SK-N-SH treated with all-trans-retinoic acid at 6 μM for 48 hours (cell line): ENCODE results near the gene PTPRD.

ENCODE experiments used
- ARNTL ChIP-seq: fragments of 450-650 bp; formaldehyde crosslinking; IDR thresholded peaks from 2 replicates; pipeline ENCODE4 v1.5.0; 2020; ENCODE audit warnings: low read depth, mild to moderate bottlenecking, moderate library complexity, borderline replicate concordance
- BACH2 ChIP-seq: fragments of 250-450 bp; sonication (Bioruptor Pico); IDR thresholded peaks from 2 replicates; pipeline ENCODE4 v1.9.0; 2021; ENCODE audit warnings: mild to moderate bottlenecking, borderline replicate concordance
- GLIS3 ChIP-seq: fragments of 250-450 bp; sonication (Bioruptor Pico); IDR thresholded peaks from 2 replicates; pipeline ENCODE4 v1.5.0; 2020; ENCODE audit warnings: mild to moderate bottlenecking, moderate library complexity
- OSR1 ChIP-seq: fragments of 250-450 bp; sonication (Bioruptor Pico); IDR thresholded peaks from 2 replicates; pipeline ENCODE4 v1.8.0; 2022; ENCODE audit warnings: moderate library complexity, mild to moderate bottlenecking, inconsistent platforms
- PATZ1 ChIP-seq: fragments of 250-450 bp; sonication (Bioruptor Pico); IDR thresholded peaks from 2 replicates; pipeline ENCODE4 v1.8.0; 2020; ENCODE audit warnings: mild to moderate bottlenecking, moderate library complexity, borderline replicate concordance
- RARB ChIP-seq: fragments of 250-450 bp; sonication (Bioruptor Pico); IDR thresholded peaks from 2 replicates; pipeline ENCODE4 v1.8.0; 2021; ENCODE audit warnings: mild to moderate bottlenecking, moderate library complexity
- TCF4 ChIP-seq: fragments of 250-450 bp; sonication (Bioruptor Pico); IDR thresholded peaks from 2 replicates; pipeline ENCODE4 v1.8.0; 2021; ENCODE audit warnings: mild to moderate bottlenecking, moderate library complexity, borderline replicate concordance
- TSHZ2 ChIP-seq: fragments of 250-450 bp; sonication (Bioruptor Pico); IDR thresholded peaks from 2 replicates; pipeline ENCODE4 v1.5.0; 2020; ENCODE audit warnings: mild to moderate bottlenecking, moderate library complexity
- ZFP3 ChIP-seq: fragments of 250-450 bp; sonication (Bioruptor Pico); IDR thresholded peaks from 2 replicates; pipeline ENCODE4 v1.5.0; 2020; ENCODE audit warnings: mild to moderate bottlenecking, moderate library complexity
- ZFP30 ChIP-seq: fragments of 450-650 bp; formaldehyde crosslinking; IDR thresholded peaks from 2 replicates; pipeline ENCODE4 v1.5.0; 2022; ENCODE audit warnings: mild to moderate bottlenecking, moderate library complexity
- ZNF565 ChIP-seq: fragments of 450-650 bp; formaldehyde crosslinking; conservative IDR thresholded peaks from 2 replicates; pipeline ENCODE4 v1.5.0; 2020; ENCODE audit warnings: low read depth, mild to moderate bottlenecking, moderate library complexity
- TF ChIP-seq, protein P1 (sequence below): fragments of 250-450 bp; sonication (Bioruptor Pico); IDR thresholded peaks from 2 replicates; pipeline ENCODE4 v1.5.1; 2020; ENCODE audit warnings: low read depth, mild to moderate bottlenecking, moderate library complexity

- TF ChIP-seq GLIS3 (CRISPR knock-in tag), result no peak
- no peak for TF ChIP-seq PATZ1
- TF ChIP-seq ARNTL (CRISPR knock-in tag), result no peak
- TF ChIP-seq ZNF565 (CRISPR knock-in tag), result no peak
- TF ChIP-seq, protein P1, sequence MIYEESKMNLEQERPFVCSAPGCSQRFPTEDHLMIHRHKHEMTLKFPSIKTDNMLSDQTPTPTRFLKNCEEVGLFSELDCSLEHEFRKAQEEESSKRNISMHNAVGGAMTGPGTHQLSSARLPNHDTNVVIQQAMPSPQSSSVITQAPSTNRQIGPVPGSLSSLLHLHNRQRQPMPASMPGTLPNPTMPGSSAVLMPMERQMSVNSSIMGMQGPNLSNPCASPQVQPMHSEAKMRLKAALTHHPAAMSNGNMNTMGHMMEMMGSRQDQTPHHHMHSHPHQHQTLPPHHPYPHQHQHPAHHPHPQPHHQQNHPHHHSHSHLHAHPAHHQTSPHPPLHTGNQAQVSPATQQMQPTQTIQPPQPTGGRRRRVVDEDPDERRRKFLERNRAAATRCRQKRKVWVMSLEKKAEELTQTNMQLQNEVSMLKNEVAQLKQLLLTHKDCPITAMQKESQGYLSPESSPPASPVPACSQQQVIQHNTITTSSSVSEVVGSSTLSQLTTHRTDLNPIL (CRISPR knock-in tag), result no peak
- no peak for TF ChIP-seq RARB (CRISPR knock-in tag)
- no peak for TF ChIP-seq TCF4 (CRISPR knock-in tag)
- TF ChIP-seq BACH2 (CRISPR knock-in tag), result no peak
- TF ChIP-seq ZFP3, result no peak
- TF ChIP-seq TSHZ2 (CRISPR knock-in tag), result no peak
- no peak for TF ChIP-seq ZFP30 (CRISPR knock-in tag)
- no peak for TF ChIP-seq OSR1 (CRISPR knock-in tag)
Observed at GRCh38 chr9:9949978-9950377, 662.8 kb downstream of the PTPRD start.
